Activated CD4-positive, alpha-beta T cell treated with anti-CD3 and anti-CD28 coated beads, Interleukin-2, amount 50 U/mL, for 4 hours (primary cell): ENCODE data around the gene HECW1.
A peak's percentile ranks its signal among the peaks of the same experiment; 100 is the strongest.

Source experiments
- DNase-seq, 2 experiments: peaks; one replicate each; pipeline ENCODE4 v3.0.0-alpha.2; 2020

HECW1 gene

GRCh38 chr7:43384616-43385308 is 272.3 kb downstream of the HECW1 start:
- no peak for DNase-seq

- DNase-seq = no peak
These were observed 272.8 kb downstream of the HECW1 start for GRCh38 chr7:43385309-43385680.

GRCh38 chr7:43385856-43386255 is 273.4 kb downstream of the HECW1 start:
- no peak for DNase-seq

- DNase-seq = no peak
These were observed 275.5 kb downstream of the HECW1 start for GRCh38 chr7:43387932-43388331.

GRCh38 chr7:43390576-43390975 is 278.1 kb downstream of the HECW1 start:
- DNase-seq = no peak

- no peak for DNase-seq
These were observed 279.1 kb downstream of the HECW1 start for GRCh38 chr7:43391518-43391917.

GRCh38 chr7:43392638-43393330 is 280.3 kb downstream of the HECW1 start:
- DNase-seq = no peak

GRCh38 chr7:43394441-43395130 is 282.1 kb downstream of the HECW1 start:
- DNase-seq = no peak

GRCh38 chr7:43395351-43395750 is 282.9 kb downstream of the HECW1 start:
- no peak for DNase-seq

- no peak for DNase-seq
These were observed 283.8 kb downstream of the HECW1 start for GRCh38 chr7:43396187-43396740.

GRCh38 chr7:43398831-43399230 is 286.4 kb downstream of the HECW1 start:
- no peak for DNase-seq

GRCh38 chr7:43405948-43406347 is 293.5 kb downstream of the HECW1 start:
- no peak for DNase-seq

- no peak for DNase-seq
These were observed 294.5 kb downstream of the HECW1 start for GRCh38 chr7:43406961-43407360.

- no peak for DNase-seq
These were observed 296.5 kb downstream of the HECW1 start for GRCh38 chr7:43408981-43409380.

- DNase-seq = no peak
These were observed 305.0 kb downstream of the HECW1 start for GRCh38 chr7:43417455-43417854.

- DNase-seq = no peak
These were observed 318.0 kb downstream of the HECW1 start for GRCh38 chr7:43430411-43430810.

- DNase-seq = no peak
These were observed 318.7 kb downstream of the HECW1 start for GRCh38 chr7:43431020-43431595.

- DNase-seq = no peak
These were observed 321.2 kb downstream of the HECW1 start for GRCh38 chr7:43433639-43434038.

GRCh38 chr7:43437001-43437400 is 324.6 kb downstream of the HECW1 start:
- no peak for DNase-seq

- DNase-seq = no peak
These were observed 326.5 kb downstream of the HECW1 start for GRCh38 chr7:43438897-43439479.

GRCh38 chr7:43439631-43440401 is 327.4 kb downstream of the HECW1 start:
- peak; percentile 31 to 37 for DNase-seq
